OCI-LY3 (cell line): ENCODE data around the gene TBL1XR1.

Source experiments
- EZH2phosphoT487 ChIP-seq: fragments of 200-600 bp; shearing (Covaris generic); IDR thresholded peaks from 2 replicates; pipeline ENCODE4 v1.6.1; 2018; ENCODE audit warnings: antibody characterized with exemption, mixed run types, low read depth
- TF ChIP-seq, protein P1 (sequence below): fragments of 200-600, 300-600 bp; sonication (generic); IDR thresholded peaks from 2 replicates; pipeline ENCODE4 v1.5.1; 2014; ENCODE audit warnings: antibody characterized with exemption, low read length, low read depth

DNA sequence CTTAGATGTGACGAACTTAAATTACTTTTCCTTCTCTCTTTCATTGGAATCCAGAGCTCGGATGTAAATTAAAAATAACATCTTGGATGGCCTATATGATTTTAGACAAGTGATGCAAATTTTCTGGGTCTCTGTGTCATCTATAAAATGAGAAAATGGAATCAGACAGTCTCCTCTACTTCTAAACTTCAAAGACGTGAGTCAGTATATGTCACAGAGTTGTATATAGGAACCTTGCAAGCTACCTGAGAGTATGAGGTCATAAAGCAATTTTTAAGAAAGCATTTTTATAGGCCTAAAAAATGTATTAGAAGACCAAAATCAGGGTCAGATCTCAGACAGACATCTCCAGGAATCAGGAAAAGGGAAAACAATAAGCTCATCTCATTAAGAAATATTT, 128.3 kb downstream of the TBL1XR1 start:
- TF ChIP-seq, protein P1, sequence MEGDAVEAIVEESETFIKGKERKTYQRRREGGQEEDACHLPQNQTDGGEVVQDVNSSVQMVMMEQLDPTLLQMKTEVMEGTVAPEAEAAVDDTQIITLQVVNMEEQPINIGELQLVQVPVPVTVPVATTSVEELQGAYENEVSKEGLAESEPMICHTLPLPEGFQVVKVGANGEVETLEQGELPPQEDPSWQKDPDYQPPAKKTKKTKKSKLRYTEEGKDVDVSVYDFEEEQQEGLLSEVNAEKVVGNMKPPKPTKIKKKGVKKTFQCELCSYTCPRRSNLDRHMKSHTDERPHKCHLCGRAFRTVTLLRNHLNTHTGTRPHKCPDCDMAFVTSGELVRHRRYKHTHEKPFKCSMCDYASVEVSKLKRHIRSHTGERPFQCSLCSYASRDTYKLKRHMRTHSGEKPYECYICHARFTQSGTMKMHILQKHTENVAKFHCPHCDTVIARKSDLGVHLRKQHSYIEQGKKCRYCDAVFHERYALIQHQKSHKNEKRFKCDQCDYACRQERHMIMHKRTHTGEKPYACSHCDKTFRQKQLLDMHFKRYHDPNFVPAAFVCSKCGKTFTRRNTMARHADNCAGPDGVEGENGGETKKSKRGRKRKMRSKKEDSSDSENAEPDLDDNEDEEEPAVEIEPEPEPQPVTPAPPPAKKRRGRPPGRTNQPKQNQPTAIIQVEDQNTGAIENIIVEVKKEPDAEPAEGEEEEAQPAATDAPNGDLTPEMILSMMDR = no peak
- no peak for TF ChIP-seq EZH2phosphoT487
